GM12891 (cell line): ENCODE results near the gene IL22RA1.
A peak's percentile ranks its signal among the peaks of the same experiment; 100 is the strongest.

Experiments
- PAX5 ChIP-seq: IDR thresholded peaks from 2 replicates; pipeline ENCODE4 v1.6.1; 2011; ENCODE audit warnings: low read length, moderate library complexity, mild to moderate bottlenecking; ENCODE audit not compliant: insufficient read depth, severe bottlenecking
- POLR2A ChIP-seq: IDR thresholded peaks from 2 replicates; pipeline ENCODE4 v1.6.1; 2011; ENCODE audit warnings: low read depth, low read length, control low read depth
- POLR2AphosphoS5 ChIP-seq: IDR thresholded peaks from 2 replicates; pipeline ENCODE4 v1.6.1; 2011; ENCODE audit warnings: low read depth, low read length, control low read depth
- POU2F2 ChIP-seq: IDR thresholded peaks from 2 replicates; pipeline ENCODE4 v1.6.1; 2011; ENCODE audit warnings: low read depth, mild to moderate bottlenecking, control low read depth, low read length, moderate library complexity
- SPI1 ChIP-seq: IDR thresholded peaks from 2 replicates; pipeline ENCODE4 v1.6.1; 2011; ENCODE audit warnings: low read depth, low read length, control low read depth
- TAF1 ChIP-seq: IDR thresholded peaks from 2 replicates; pipeline ENCODE4 v1.6.1; 2011; ENCODE audit warnings: low read depth, low read length, control low read depth

DNA sequence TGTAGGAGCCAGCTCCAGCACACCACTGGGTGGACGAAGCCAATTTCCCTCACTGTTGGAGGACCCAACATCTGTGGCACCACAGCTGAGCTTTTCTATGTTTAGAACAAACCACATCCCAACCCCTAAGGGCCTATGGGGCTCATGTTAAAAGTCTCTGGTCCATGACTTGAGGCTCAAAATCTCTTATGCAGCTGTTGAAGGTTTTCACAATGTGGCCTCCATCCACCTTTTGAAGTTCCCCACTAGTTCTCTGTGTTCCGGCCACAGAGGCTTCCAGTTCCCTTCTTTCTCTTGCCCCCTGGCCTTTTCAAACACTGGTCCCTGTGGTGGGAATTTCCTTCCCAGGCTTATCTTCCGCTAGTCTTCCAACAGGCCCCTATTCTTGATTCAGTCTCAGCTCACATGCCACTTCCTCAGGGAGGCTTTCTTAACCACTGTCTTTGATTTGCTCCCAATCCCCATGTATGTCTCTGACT, 48.1 kb upstream of the IL22RA1 start:
- TF ChIP-seq POLR2A = no peak
- TF ChIP-seq POLR2AphosphoS5 = no peak; the same call in 1 of the 2 replicates
- TF ChIP-seq TAF1 = no peak
- peak; percentile 66 for TF ChIP-seq PAX5
- TF ChIP-seq SPI1 = peak; percentile 93
- TF ChIP-seq POU2F2 = no peak; the same call in 1 of the 2 replicates
